Stimulated activated CD4-positive, alpha-beta T cell treated with anti-CD3 and anti-CD28 coated beads, TNF-alpha, amount 100 ng/mL, for 24 hours (primary cell): Measurements from ENCODE around the gene IPMK.

ENCODE experiments used
- DNase-seq, 3 experiments: peaks; one replicate each; pipeline ENCODE4 v3.0.0-alpha.2; 2020; ENCODE audit warnings: low read depth in 3 of 3

Gene IPMK

DNA sequence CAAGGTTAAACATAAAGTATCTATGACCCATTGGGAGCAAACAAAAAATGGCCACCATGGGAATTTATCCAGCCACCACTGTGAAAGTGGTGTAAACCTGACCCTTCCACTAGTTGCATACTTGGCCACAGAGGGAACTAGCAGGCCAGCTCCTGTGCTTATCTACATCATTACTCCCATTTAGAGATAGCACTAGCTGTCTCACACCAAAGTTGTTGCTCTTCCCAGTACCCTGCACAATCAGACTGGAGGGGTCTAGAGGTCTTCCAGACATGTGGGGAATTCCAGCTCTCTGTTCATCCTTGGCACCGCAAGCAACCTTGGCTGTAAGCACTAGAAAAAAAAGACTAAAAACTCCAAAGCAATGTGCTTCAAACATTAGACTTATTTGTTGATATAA lies 113.9 kb downstream of the IPMK start:
- DNase-seq: no peak

GRCh38 chr10:58152673-58153263 lies 114.9 kb downstream of the IPMK start:
- DNase-seq: peak in 2 of 3 experiments; percentile 6 to 35

DNA sequence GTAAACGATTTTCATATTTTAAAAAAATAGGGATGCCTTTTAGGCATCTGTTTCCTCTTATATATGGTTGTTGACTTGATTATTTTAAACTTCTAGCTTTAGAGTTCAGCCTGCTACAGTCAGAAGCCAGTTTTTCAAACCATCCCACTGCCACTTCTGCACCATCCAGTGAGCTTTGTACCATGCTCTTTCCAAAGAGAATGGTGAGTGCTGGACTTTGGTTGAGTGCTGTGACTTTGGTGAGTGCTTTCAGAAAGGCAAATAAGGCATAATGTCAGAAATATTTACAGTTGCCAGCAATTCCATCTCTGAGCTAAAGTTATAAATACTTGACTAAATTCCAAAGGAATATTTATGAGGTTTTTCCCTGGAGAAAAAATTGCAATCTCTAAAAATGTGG lies 117.4 kb downstream of the IPMK start:
- no peak for DNase-seq

- DNase-seq: no peak
Measured at GRCh38 chr10:58143944-58144343, 123.8 kb downstream of the IPMK start.
